GM23338 (cell line): ENCODE measurements around the gene OSBPL7.

Experiments
- CREB1 ChIP-seq: fragments of 250-450 bp; sonication (Bioruptor Pico); IDR thresholded peaks from 2 replicates; pipeline ENCODE4 v1.5.0; 2020; ENCODE audit warnings: low read depth, mild to moderate bottlenecking, moderate library complexity
- CTCF ChIP-seq, 2 experiments: fragments of 200-600 bp in 1 of 2; sonication (generic) in 1 of 2; conservative IDR thresholded peaks; 2 replicates each; pipeline versions ENCODE4 v1.5.1 to v1.6.1; 2016 to 2017; ENCODE audit warnings: antibody characterized with exemption in 2 of 2, low read depth in 2 of 2, mild to moderate bottlenecking in 2 of 2, moderate library complexity in 1 of 2
- ETS1 ChIP-seq: IDR thresholded peaks from 2 replicates; pipeline ENCODE4 v1.6.1; 2016; ENCODE audit warnings: antibody characterized with exemption
- EZH2 ChIP-seq: fragments of 200-600 bp; sonication (generic); IDR thresholded peaks from one replicate; pipeline ENCODE4 v1.8.0; 2017; ENCODE audit warnings: antibody characterized with exemption, mild to moderate bottlenecking, low read depth; ENCODE audit not compliant: unreplicated experiment
- EZH2phosphoT487 ChIP-seq: fragments of 200-600 bp; sonication (generic); IDR thresholded peaks from one replicate; pipeline ENCODE4 v1.8.1; 2018; ENCODE audit warnings: antibody characterized with exemption; ENCODE audit not compliant: unreplicated experiment
- JUNB ChIP-seq: IDR thresholded peaks from one replicate; pipeline ENCODE4 v1.6.1; 2016; ENCODE audit warnings: antibody characterized with exemption; ENCODE audit not compliant: unreplicated experiment
- POLR2AphosphoS5 ChIP-seq: IDR thresholded peaks from 2 replicates; pipeline ENCODE4 v1.6.1; 2016; ENCODE audit warnings: antibody characterized with exemption, low read depth
- REST ChIP-seq: IDR thresholded peaks from one replicate; pipeline ENCODE4 v1.6.1; 2018; ENCODE audit warnings: antibody characterized with exemption; ENCODE audit not compliant: unreplicated experiment
- STAT1 ChIP-seq: IDR thresholded peaks from one replicate; pipeline ENCODE4 v1.6.1; 2016; ENCODE audit warnings: antibody characterized with exemption; ENCODE audit not compliant: unreplicated experiment
- ZNF114 ChIP-seq: fragments of 250-450 bp; sonication (Bioruptor Pico); IDR thresholded peaks from 2 replicates; pipeline ENCODE4 v1.5.0; 2020; ENCODE audit warnings: mild to moderate bottlenecking, moderate library complexity
- ZNF331 ChIP-seq: fragments of 250-450 bp; sonication (Bioruptor Pico); IDR thresholded peaks from 2 replicates; pipeline ENCODE4 v1.5.0; 2020; ENCODE audit warnings: low read depth, mild to moderate bottlenecking, moderate library complexity
- ZNF462 ChIP-seq: fragments of 250-450 bp; sonication (Bioruptor Pico); IDR thresholded peaks from 2 replicates; pipeline ENCODE4 v1.5.0; 2020; ENCODE audit warnings: mild to moderate bottlenecking, moderate library complexity

- TF ChIP-seq ZNF114 (CRISPR knock-in tag) (no peak), POLR2AphosphoS5 (no peak), CTCF (conservative IDR thresholded peaks at IDR 0.05; ENCODE audit: low read depth in 2 of 2) (no peak), EZH2 (no peak), JUNB (no peak), EZH2phosphoT487 (no peak), ZNF462 (CRISPR knock-in tag) (no peak), REST (no peak), CREB1 (CRISPR knock-in tag) (no peak), ETS1 (no peak), ZNF331 (CRISPR knock-in tag) (no peak), STAT1 (no peak)
These were observed 8.0 kb downstream of the OSBPL7 start for GRCh38 chr17:47813512-47814031.
